NB4 (cell line): ENCODE measurements around the gene TMEM201.

Source experiments
- POLR2A ChIP-seq: IDR thresholded peaks from 2 replicates; pipeline ENCODE4 v1.6.1; 2011; ENCODE audit warnings: mild to moderate bottlenecking; ENCODE audit not compliant: insufficient read length; ENCODE audit errors: extremely low read depth
- TF ChIP-seq, protein P1 (sequence below): IDR thresholded peaks from one replicate; pipeline ENCODE4 v1.5.1; 2012; ENCODE audit warnings: low read depth, low read length
- TF ChIP-seq, protein P2 (sequence below): IDR thresholded peaks from 2 replicates; pipeline ENCODE4 v1.6.1; 2011; ENCODE audit warnings: low read depth, low read length

DNA sequence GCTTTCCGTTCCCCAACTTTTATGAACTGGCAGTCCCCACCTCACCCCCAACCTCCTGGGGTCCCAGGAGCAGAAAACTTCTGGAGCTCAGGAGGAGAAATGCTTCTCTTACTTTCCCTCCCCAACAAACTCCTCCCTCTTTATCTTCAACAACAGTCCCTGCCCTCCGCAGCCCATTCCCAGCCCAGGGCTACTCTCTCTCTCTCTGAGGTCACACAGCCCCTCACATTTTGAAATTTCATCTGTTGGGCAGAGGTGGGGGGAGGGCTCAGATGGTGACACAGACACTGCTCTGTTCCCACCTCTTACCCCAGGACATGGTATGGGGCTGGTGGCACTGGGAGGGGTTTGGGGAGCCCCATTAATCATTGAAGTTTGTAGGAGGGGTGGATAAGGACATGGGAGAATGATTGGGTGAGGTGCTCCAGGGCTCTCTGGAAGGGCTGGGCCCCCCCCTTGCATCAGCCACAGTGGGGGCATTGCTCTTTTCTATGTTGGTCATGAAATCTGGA is 68.9 kb downstream of the TMEM201 start:
- TF ChIP-seq, protein P1, sequence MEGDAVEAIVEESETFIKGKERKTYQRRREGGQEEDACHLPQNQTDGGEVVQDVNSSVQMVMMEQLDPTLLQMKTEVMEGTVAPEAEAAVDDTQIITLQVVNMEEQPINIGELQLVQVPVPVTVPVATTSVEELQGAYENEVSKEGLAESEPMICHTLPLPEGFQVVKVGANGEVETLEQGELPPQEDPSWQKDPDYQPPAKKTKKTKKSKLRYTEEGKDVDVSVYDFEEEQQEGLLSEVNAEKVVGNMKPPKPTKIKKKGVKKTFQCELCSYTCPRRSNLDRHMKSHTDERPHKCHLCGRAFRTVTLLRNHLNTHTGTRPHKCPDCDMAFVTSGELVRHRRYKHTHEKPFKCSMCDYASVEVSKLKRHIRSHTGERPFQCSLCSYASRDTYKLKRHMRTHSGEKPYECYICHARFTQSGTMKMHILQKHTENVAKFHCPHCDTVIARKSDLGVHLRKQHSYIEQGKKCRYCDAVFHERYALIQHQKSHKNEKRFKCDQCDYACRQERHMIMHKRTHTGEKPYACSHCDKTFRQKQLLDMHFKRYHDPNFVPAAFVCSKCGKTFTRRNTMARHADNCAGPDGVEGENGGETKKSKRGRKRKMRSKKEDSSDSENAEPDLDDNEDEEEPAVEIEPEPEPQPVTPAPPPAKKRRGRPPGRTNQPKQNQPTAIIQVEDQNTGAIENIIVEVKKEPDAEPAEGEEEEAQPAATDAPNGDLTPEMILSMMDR, result no peak
- no peak for TF ChIP-seq POLR2A
- TF ChIP-seq, protein P2, sequence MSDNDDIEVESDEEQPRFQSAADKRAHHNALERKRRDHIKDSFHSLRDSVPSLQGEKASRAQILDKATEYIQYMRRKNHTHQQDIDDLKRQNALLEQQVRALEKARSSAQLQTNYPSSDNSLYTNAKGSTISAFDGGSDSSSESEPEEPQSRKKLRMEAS, result no peak
